ENCODE data around the gene MYL2.

GRCh38 chr12:110940296-110940695, 19.9 kb upstream of the MYL2 start:
- TF ChIP-seq CTCF (IDR thresholded peaks at IDR 0.05) (no peak), POLR2A (IDR thresholded peaks at IDR 0.05) (no peak)

Data from thyroid gland (tissue), 4 donors.